ENCODE measurements around the gene FKBP5. TPM values are rescaled to one million over a fixed set of nuclear protein-coding genes. Genes with fewer than 3 reads are reported as not detected.

The FKBP5 gene
- total and polyA plus RNA-seq, 2 donors (not counting 1 experiment from before 2014, with no cell fraction given): 2.8 to 7.4 TPM

DNA sequence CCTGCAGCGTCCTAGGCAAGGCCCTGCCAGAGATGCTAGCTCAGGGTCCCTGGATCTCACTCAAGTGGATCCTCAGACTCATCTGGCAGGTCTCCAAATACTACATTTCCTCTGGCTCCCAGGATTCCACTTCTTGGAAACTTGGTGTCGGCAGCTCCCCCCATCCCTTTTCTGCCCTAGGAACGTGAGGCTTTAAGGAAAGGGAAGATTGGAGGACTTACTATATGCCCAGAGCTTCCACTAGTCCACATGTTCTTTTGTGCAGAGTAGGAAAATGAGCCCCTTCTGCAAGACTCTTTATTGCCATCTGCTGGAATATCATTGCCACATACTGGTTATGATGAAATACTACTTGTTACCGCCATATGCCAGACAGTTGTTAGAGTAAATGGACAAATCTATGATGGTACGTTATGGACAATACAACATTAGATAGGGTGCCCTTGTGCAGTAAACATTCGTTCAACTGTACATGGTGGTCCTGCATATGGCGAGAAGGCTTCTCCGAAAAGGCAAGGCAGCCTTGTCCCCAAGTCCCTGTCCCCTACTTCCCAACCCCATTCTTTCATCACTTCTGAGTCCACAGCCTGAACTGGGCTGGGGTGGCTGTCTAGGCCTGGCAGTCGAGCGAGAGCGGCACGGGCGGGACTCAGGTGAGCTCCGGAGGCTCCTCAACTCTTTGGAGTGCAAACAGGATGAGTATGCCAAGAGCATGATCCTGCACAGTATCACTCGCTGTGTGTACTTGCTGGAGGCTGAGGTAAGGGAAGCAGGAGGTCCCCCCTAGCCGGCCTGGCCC lies 48.9 kb upstream of the FKBP5 start:
- CTCF ChIA-PET: interaction anchor here (0.7 to 12.6 kb wide), 44 partner anchors 9 to 1143 kb away, joined by 3 to 369 read pairs (median 5); partner anchors contain the start of genes DEF6 and PPARD
- intact Hi-C loops (cut with micrococcal nuclease): loop anchor here (1.0 kb wide), 4 partner anchors 153 to 440 kb away; partner anchors contain the start of genes DEF6 and FANCE
- H3K9ac ChIP-seq (ENCODE audit: low read length): no peak overlapping the region

More for the DNA sequence above, 48.9 kb upstream of the FKBP5 start:
- Histone ChIP-seq H3K79me2 (ENCODE audit: control insufficient read depth, insufficient read depth, low read length) (no peaks in the 10 kb centered on the region), H3K4me3 (ENCODE audit: control extremely low read depth in 1 of 5, extremely low read depth in 1 of 5, insufficient read depth in 1 of 5, low read depth in 2 of 5, low read length in 4 of 5) (no peak overlapping the region), H3K27ac (ENCODE audit: low read length in 2 of 2) (no peak overlapping the region), H3K36me3 (replicated peaks in 1 of 2; ENCODE audit: control extremely low read depth in 1 of 2, control insufficient read depth in 1 of 2, extremely low read depth in 1 of 2, insufficient read depth in 2 of 2, low read length in 1 of 2) (no peaks in the 10 kb centered on the region), H2AFZ (ENCODE audit: insufficient read depth, low read depth, low read length, poor library complexity, severe bottlenecking) (no peak overlapping the region), H3K27me3 (replicated peaks in 1 of 4; ENCODE audit: control extremely low read depth in 1 of 4, control insufficient read depth in 3 of 4, insufficient read depth in 4 of 4, low read length in 3 of 4) (no peaks in the 10 kb centered on the region), H3K4me1 (ENCODE audit: control insufficient read depth in 2 of 2, insufficient read depth in 2 of 2, low read length in 2 of 2) (peaks cover 8 to 19% of the 10 kb centered on the region in 2 donors), H3K9me3 (ENCODE audit: control extremely low read depth in 1 of 3, control insufficient read depth in 2 of 3, insufficient read depth in 1 of 3, low read length in 2 of 3) (no peaks in the 10 kb centered on the region), H4K20me1 (ENCODE audit: control insufficient read depth, insufficient read depth, low read length, poor library complexity, severe bottlenecking) (no peaks in the 10 kb centered on the region), H3K4me2 (replicated peaks; ENCODE audit: low read depth, low read length, poor library complexity, severe bottlenecking) (no peak overlapping the region)
- Mint-ChIP-seq H3K27ac (peak overlapping the region; percentile 60), H3K27me3 (no peaks in the 10 kb centered on the region), H3K4me3 (no peak overlapping the region), H3K9me3 (ENCODE audit: insufficient read depth) (no peaks in the 10 kb centered on the region), H3K4me1 (peaks cover 22% of the 10 kb centered on the region)
- DNase-seq: peak; percentile 81
- WGBS (ENCODE audit: insufficient coverage): 76% methylated on average over 14 of the region's 16 CpGs
- no peak for TF ChIP-seq EZH2 (IDR thresholded peaks at IDR 0.05; ENCODE audit: borderline replicate concordance, insufficient read depth, low read depth, low read length, poor library complexity, severe bottlenecking)
- TF ChIP-seq, protein P1, sequence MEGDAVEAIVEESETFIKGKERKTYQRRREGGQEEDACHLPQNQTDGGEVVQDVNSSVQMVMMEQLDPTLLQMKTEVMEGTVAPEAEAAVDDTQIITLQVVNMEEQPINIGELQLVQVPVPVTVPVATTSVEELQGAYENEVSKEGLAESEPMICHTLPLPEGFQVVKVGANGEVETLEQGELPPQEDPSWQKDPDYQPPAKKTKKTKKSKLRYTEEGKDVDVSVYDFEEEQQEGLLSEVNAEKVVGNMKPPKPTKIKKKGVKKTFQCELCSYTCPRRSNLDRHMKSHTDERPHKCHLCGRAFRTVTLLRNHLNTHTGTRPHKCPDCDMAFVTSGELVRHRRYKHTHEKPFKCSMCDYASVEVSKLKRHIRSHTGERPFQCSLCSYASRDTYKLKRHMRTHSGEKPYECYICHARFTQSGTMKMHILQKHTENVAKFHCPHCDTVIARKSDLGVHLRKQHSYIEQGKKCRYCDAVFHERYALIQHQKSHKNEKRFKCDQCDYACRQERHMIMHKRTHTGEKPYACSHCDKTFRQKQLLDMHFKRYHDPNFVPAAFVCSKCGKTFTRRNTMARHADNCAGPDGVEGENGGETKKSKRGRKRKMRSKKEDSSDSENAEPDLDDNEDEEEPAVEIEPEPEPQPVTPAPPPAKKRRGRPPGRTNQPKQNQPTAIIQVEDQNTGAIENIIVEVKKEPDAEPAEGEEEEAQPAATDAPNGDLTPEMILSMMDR (IDR thresholded peaks at IDR 0.05): peak; percentile 81
- ATAC-seq (ENCODE audit: low read depth): peak; percentile 69
- POLR2A ChIA-PET: interaction anchor here (1.0 kb wide), 1 partner anchor 153 kb away, joined by 4 read pairs; no protein-coding TSS in a partner anchor

Measured in B cell (primary cell).